ENCODE measurements around the gene PARP6.
A peak's percentile ranks its signal among the peaks of the same experiment; 100 is the strongest.

The PARP6 gene

GRCh38 chr15:72227192-72227586 is 45.2 kb downstream of the PARP6 start:
- peaks cover 23% of the 10 kb centered on the region for H3K36me3 ChIP-seq (replicated peaks)
- H3K27ac ChIP-seq = peak overlapping the region; percentile 90
- in situ Hi-C loops (cut with HindIII; ENCODE audit: low pct_ligation_motif_present, low sequenced_read_pairs) = no loop called here
- H3K4me3 ChIP-seq (ENCODE audit: low read depth, low read length) = peak overlapping the region; percentile 90
- DNase-seq = peak; percentile 73
- no peaks in the 10 kb centered on the region for H3K27me3 ChIP-seq (replicated peaks)
- TF ChIP-seq CTCF (IDR thresholded peaks at IDR 0.05; ENCODE audit: low read depth, low read length, missing control alignments) = no peak

GRCh38 chr15:72223278-72223677 is 49.1 kb downstream of the PARP6 start:
- no peak for TF ChIP-seq CTCF (IDR thresholded peaks at IDR 0.05; ENCODE audit: low read depth, low read length, missing control alignments)
- H3K36me3 ChIP-seq (replicated peaks) = peaks cover 48% of the 10 kb centered on the region
- H3K27me3 ChIP-seq (replicated peaks) = no peaks in the 10 kb centered on the region
- in situ Hi-C loops (cut with HindIII; ENCODE audit: low pct_ligation_motif_present, low sequenced_read_pairs) = no loop called here
- DNase-seq = no peak
- H3K4me3 ChIP-seq (ENCODE audit: low read depth, low read length) = no peak overlapping the region
- H3K27ac ChIP-seq = no peak overlapping the region

DNA sequence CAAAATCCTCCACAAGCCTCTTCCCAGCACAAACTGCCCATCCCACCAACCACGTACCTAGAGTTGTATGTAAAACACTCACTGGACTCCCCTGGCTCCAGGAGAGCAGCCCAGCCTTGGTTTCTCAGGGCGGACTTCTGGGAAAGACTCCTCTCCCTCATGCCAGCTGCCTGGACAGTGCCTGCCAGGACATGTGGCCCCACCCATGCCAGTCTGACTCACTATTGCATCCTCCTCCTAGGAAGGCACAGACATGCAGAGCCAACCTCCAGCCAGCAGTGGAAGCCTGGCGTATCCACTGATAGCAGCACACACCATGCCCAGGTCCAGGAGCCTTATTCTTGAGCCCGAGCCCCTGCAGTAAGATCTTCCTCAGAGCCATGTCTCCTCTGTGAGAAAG is 50.0 kb downstream of the PARP6 start:
- Histone ChIP-seq H3K36me3 (replicated peaks) (peaks cover 57% of the 10 kb centered on the region), H3K27me3 (replicated peaks) (no peaks in the 10 kb centered on the region), H3K27ac (no peak overlapping the region)

DNA sequence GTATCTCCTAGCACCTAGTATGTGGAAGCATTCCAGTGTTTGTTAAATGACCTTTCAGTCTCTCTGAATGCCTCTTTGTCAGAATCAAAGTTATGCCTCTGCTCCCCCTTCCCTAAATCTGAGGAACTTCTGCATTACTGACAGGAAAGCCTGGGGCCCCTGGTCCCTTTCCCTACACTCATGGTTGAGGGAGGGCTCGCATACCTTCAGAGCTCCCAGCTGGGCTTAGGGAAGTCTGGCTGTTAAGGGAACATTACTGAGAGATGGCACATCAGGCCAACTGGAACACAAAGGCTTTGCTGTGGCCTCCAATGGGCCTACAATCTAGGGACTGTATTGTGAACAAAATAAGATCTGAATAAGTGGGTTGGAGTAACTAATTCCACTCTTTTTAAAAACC is 51.7 kb downstream of the PARP6 start:
- Histone ChIP-seq H3K36me3 (replicated peaks) (peaks cover 74% of the 10 kb centered on the region), H3K27ac (no peak overlapping the region), H3K4me3 (ENCODE audit: low read depth, low read length) (no peak overlapping the region), H3K27me3 (replicated peaks) (no peaks in the 10 kb centered on the region)
- no peak for DNase-seq
- TF ChIP-seq CTCF (IDR thresholded peaks at IDR 0.05; ENCODE audit: low read depth, low read length, missing control alignments) = no peak
- in situ Hi-C loops (cut with HindIII; ENCODE audit: low pct_ligation_motif_present, low sequenced_read_pairs) = no loop called here

More for the DNA sequence above, 50.0 kb downstream of the PARP6 start:
- no peak for TF ChIP-seq CTCF (IDR thresholded peaks at IDR 0.05; ENCODE audit: low read depth, low read length, missing control alignments)
- in situ Hi-C loops (cut with HindIII; ENCODE audit: low pct_ligation_motif_present, low sequenced_read_pairs) = no loop called here
- no peak overlapping the region for H3K4me3 ChIP-seq (ENCODE audit: low read depth, low read length)
- no peak for DNase-seq

DNA sequence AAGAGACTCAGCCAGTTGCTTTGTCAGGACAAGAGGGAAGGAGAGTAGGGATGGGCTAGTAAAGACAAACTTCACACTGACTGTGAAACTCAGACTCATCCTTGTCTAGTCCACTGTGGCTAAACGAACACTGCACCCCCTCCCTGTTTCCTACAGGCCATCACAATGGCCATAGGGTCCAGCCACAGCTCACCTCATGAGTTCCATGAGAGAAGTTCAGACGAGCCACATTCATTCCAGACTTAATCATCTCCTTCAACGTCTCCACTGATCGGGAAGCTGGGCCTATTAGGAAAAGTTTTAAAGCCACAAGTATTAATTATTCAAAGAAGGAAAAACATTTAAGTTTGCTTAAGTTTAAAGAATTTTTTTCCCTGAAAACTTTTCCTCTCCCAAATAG is 55.1 kb downstream of the PARP6 start:
- Histone ChIP-seq H3K36me3 (replicated peaks) (peaks cover 92% of the 10 kb centered on the region), H3K4me3 (ENCODE audit: low read depth, low read length) (no peak overlapping the region), H3K27ac (no peak overlapping the region), H3K27me3 (replicated peaks) (no peaks in the 10 kb centered on the region)
- in situ Hi-C loops (cut with HindIII; ENCODE audit: low pct_ligation_motif_present, low sequenced_read_pairs) = no loop called here
- DNase-seq = no peak
- no peak for TF ChIP-seq CTCF (IDR thresholded peaks at IDR 0.05; ENCODE audit: low read depth, low read length, missing control alignments)

DNA sequence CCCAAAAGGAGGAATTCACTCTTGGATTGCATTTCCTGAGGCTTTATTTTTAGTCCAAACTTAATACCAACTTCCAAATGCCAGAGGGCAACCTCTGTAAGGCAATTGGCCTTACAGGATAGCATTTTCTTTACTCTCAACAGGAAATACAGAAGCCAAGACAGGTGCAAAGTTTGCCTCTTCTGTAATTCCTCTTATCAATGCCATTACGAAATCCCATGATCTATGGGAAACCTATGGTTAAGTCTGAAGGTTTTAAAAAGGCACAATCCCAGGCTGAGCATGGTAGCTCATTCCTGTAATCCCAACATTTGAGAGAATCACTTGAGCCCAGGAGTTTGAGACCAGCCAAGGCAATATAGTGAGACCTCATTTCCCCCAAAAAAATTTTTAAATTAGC is 56.3 kb downstream of the PARP6 start:
- TF ChIP-seq CTCF (IDR thresholded peaks at IDR 0.05; ENCODE audit: low read depth, low read length, missing control alignments) = no peak
- in situ Hi-C loops (cut with HindIII; ENCODE audit: low pct_ligation_motif_present, low sequenced_read_pairs) = no loop called here
- H3K27ac ChIP-seq = no peak overlapping the region
- no peak overlapping the region for H3K4me3 ChIP-seq (ENCODE audit: low read depth, low read length)
- DNase-seq = no peak
- H3K27me3 ChIP-seq (replicated peaks) = no peaks in the 10 kb centered on the region
- H3K36me3 ChIP-seq (replicated peaks) = peaks cover 100% of the 10 kb centered on the region

All from brain microvascular endothelial cell (primary cell).